Liver (tissue), 3 donors: ENCODE measurements around the gene HNRNPA0.

Experiments used
- EGR1 ChIP-seq, 2 donors: IDR thresholded peaks; 2 replicates each; pipeline ENCODE4 v1.6.1; 2016 to 2018; ENCODE audit warnings: antibody characterized with exemption in 2 of 2, low read depth in 2 of 2
- YY1 ChIP-seq: IDR thresholded peaks from 2 replicates; pipeline ENCODE4 v1.6.1; 2016; ENCODE audit warnings: antibody characterized with exemption, mild to moderate bottlenecking
- TF ChIP-seq, protein P1 (sequence below): fragments of 150-350 bp; IDR thresholded peaks from 2 replicates; pipeline ENCODE4 v1.5.1; 2017; ENCODE audit warnings: improper control_type of control experiment, low read depth, low read length; ENCODE audit not compliant: missing input control
- donor health status: healthy.
- donor health status: healthy.

DNA sequence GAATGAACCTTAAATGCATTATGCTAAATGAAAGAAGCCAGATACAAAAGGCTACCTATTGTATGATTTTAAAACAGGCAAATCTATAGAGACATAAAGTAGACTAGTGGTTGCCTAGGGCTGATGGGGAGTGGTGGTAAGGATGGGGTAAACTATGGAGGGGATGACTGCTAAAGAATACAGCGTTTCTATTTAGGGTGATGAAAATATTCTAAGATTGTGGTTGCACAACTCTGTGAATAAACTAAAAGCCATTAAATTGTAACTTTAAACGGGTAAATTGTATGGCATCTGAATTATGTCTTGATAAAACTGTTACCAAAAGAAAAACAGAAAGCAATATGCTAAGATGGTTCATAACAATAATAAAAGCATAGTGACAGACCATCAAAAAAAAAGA, 39.7 kb downstream of the HNRNPA0 start:
- TF ChIP-seq YY1: no peak
- TF ChIP-seq EGR1 (IDR thresholded peaks at IDR 0.05; ENCODE audit: low read depth in 2 of 2): no peak
- TF ChIP-seq, protein P1, sequence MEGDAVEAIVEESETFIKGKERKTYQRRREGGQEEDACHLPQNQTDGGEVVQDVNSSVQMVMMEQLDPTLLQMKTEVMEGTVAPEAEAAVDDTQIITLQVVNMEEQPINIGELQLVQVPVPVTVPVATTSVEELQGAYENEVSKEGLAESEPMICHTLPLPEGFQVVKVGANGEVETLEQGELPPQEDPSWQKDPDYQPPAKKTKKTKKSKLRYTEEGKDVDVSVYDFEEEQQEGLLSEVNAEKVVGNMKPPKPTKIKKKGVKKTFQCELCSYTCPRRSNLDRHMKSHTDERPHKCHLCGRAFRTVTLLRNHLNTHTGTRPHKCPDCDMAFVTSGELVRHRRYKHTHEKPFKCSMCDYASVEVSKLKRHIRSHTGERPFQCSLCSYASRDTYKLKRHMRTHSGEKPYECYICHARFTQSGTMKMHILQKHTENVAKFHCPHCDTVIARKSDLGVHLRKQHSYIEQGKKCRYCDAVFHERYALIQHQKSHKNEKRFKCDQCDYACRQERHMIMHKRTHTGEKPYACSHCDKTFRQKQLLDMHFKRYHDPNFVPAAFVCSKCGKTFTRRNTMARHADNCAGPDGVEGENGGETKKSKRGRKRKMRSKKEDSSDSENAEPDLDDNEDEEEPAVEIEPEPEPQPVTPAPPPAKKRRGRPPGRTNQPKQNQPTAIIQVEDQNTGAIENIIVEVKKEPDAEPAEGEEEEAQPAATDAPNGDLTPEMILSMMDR: no peak
